Tongue (tissue), 3 donors: ENCODE data around the gene OR2T29. TPM values are rescaled to one million over a fixed set of nuclear protein-coding genes. Genes with fewer than 3 reads are reported as not detected.
"Not testable (repeated sequence)": the region's sequence is repeated elsewhere in the genome, so short reads cannot be mapped to it uniquely, and the experiment has no call there.

Experiments
- DNase-seq: peaks from one replicate; pipeline ENCODE4 v3.0.0-alpha.2; 2015
- small RNA-seq: library from RNA; depleted of rRNA; stranded (forward); fragments of <200 nt; gene quantifications from one replicate; pipeline ENCODE3, GENCODE V24; 2014; ENCODE audit warnings: low replicate concordance
- total RNA-seq: library from RNA; depleted of rRNA; stranded (reverse); fragments of >200 nt; gene quantifications from one replicate; pipeline ENCODE4 v1.2.3, GENCODE V29; 2014

The OR2T29 gene
- total RNA-seq, 1 donor from 2014 or later: not detected

DNA sequence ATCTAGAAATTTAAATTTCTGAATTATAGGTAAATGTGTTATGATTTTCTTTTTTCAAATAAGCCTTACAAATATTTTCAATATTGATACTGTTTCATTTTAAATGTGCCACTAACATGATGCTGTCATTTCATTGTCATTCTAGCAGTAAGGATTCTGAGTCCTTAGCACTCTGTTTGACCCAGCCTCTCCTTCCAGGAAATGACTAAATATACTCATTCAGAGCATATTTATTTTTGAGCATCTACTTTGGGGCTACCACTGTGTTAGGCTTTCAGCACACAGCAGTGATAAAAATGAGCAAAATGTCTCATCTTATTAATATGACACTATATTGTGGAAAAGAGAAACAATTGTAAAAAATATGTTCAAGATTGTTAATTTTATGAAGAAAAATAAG is 52.4 kb downstream of the OR2T29 start:
- not testable (repeated sequence) for DNase-seq

GRCh38 chr1:248507773-248508172 is 54.8 kb downstream of the OR2T29 start, which contains the start of gene OR2G6:
TSS of gene OR2G6 (plus strand) at chr1:248508073. CDS start at chr1:248521647, 13,574 bp downstream.
- not testable (repeated sequence) for DNase-seq

Small RNA genes lying within 50 kb of the gene (small RNA-seq; reads per million reads assigned to genes)
- not detected for gene RF00019

Other genes with a start within 250 kb of the OR2T29 start
- gene OR2M7, start 238.2 kb downstream of the OR2T29 start, total RNA-seq: not detected
- gene OR14C36, start 214.0 kb downstream of the OR2T29 start, total RNA-seq: not detected
- gene OR2T4, start 201.1 kb downstream of the OR2T29 start, total RNA-seq: not detected
- gene OR2T6, start 187.0 kb downstream of the OR2T29 start, total RNA-seq: not detected
- gene OR2T1, start 159.7 kb downstream of the OR2T29 start, total RNA-seq: not detected
- not detected for gene OR2T2, start 117.1 kb downstream of the OR2T29 start, total RNA-seq
- gene OR2T3, start 89.4 kb downstream of the OR2T29 start, total RNA-seq: not detected
- gene OR2T5, start 74.2 kb downstream of the OR2T29 start, total RNA-seq: not detected
- gene OR2G6, start 54.7 kb downstream of the OR2T29 start, total RNA-seq: not detected
- gene OR2T34, start 12.0 kb upstream of the OR2T29 start, total RNA-seq: not detected
- gene OR2T10, start 34.9 kb upstream of the OR2T29 start, total RNA-seq: not detected
- gene OR2T11, start 72.3 kb upstream of the OR2T29 start, total RNA-seq: not detected
- not detected for gene OR2T35, start 82.5 kb upstream of the OR2T29 start, total RNA-seq
- gene OR2T27, start 92.8 kb upstream of the OR2T29 start, total RNA-seq: not detected
- not detected for gene OR14I1, start 140.0 kb upstream of the OR2T29 start, total RNA-seq
- gene LYPD8, start 193.0 kb upstream of the OR2T29 start, total RNA-seq: not detected